GM15510 (cell line): Measurements from ENCODE around the gene EVX1.

Source experiments
- POLR2A ChIP-seq: IDR thresholded peaks from 3 replicates; pipeline ENCODE4 v1.6.1; 2011; ENCODE audit warnings: borderline replicate concordance; ENCODE audit not compliant: insufficient read length; ENCODE audit errors: extremely low read depth

The EVX1 gene

GRCh38 chr7:27238979-27239386 is 3.6 kb upstream of the EVX1 start:
- no peak for TF ChIP-seq POLR2A

GRCh38 chr7:27239387-27240014 is 3.1 kb upstream of the EVX1 start:
- TF ChIP-seq POLR2A = no peak

- TF ChIP-seq POLR2A = no peak
Observed at GRCh38 chr7:27240015-27240731, 2.4 kb upstream of the EVX1 start.

- TF ChIP-seq POLR2A = no peak
Observed at GRCh38 chr7:27241189-27242056, 1.2 kb upstream of the EVX1 start.

GRCh38 chr7:27242154-27242553 is 448 bp upstream of the EVX1 start:
- TF ChIP-seq POLR2A = no peak

- TF ChIP-seq POLR2A = no peak
Observed at GRCh38 chr7:27243340-27244163, 950 bp downstream of the EVX1 start.

- TF ChIP-seq POLR2A = no peak
Observed at GRCh38 chr7:27244488-27245123, 2.0 kb downstream of the EVX1 start.

GRCh38 chr7:27245124-27245797 is 2.7 kb downstream of the EVX1 start:
- TF ChIP-seq POLR2A = no peak

- no peak for TF ChIP-seq POLR2A
Observed at GRCh38 chr7:27245798-27246691, 3.4 kb downstream of the EVX1 start.

GRCh38 chr7:27247000-27247399 is 4.4 kb downstream of the EVX1 start:
- TF ChIP-seq POLR2A = no peak

GRCh38 chr7:27247452-27248426 is 5.1 kb downstream of the EVX1 start:
- TF ChIP-seq POLR2A = no peak

GRCh38 chr7:27248427-27248806 is 5.8 kb downstream of the EVX1 start:
- no peak for TF ChIP-seq POLR2A
